ENCODE results near the gene NCAM1.

GRCh38 chr11:113256431-113257202 lies 295.4 kb downstream of the NCAM1 start:
- TF ChIP-seq, protein P1, sequence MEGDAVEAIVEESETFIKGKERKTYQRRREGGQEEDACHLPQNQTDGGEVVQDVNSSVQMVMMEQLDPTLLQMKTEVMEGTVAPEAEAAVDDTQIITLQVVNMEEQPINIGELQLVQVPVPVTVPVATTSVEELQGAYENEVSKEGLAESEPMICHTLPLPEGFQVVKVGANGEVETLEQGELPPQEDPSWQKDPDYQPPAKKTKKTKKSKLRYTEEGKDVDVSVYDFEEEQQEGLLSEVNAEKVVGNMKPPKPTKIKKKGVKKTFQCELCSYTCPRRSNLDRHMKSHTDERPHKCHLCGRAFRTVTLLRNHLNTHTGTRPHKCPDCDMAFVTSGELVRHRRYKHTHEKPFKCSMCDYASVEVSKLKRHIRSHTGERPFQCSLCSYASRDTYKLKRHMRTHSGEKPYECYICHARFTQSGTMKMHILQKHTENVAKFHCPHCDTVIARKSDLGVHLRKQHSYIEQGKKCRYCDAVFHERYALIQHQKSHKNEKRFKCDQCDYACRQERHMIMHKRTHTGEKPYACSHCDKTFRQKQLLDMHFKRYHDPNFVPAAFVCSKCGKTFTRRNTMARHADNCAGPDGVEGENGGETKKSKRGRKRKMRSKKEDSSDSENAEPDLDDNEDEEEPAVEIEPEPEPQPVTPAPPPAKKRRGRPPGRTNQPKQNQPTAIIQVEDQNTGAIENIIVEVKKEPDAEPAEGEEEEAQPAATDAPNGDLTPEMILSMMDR (tag by site-specific recombination; IDR thresholded peaks at IDR 0.05): no peak
- no peak for TF ChIP-seq ZNF324 (tag by site-specific recombination; IDR thresholded peaks at IDR 0.05)

Measured in HEK293 (cell line).